Right ventricle myocardium superior (tissue), 1 donor: ENCODE data around the gene LSR. TPM values are rescaled to one million over a fixed set of nuclear protein-coding genes. Genes with fewer than 3 reads are reported as not detected.
"Not testable (repeated sequence)": the region's sequence is repeated elsewhere in the genome, so short reads cannot be mapped to it uniquely, and the experiment has no call there.

Experiments used
- ATAC-seq: fragments of 200-7000 bp; cut with Tn5 transposase; one replicate; pipeline ENCODE4 v1.9.1; 2020; ENCODE audit warnings: mild to moderate bottlenecking; ENCODE audit not compliant: poor library complexity
- DNase-seq: peaks from one replicate; pipeline ENCODE4 v3.0.0-alpha.2; 2020
- intact Hi-C: fragments of 100-400 bp; cut with DNase I; formaldehyde crosslinking; loops from one replicate; pipeline ENCODE4 v1.11.2; 2022
- total RNA-seq: library from RNA; stranded (reverse); fragmentation: NEBNext Ultra II Directional; extraction: Animal tissue kit (Norgen Biotek cat#: 25700); gene quantifications from one replicate; pipeline ENCODE4 v1.2.1, GENCODE V29; 2021
- donor health status: DM: no; HTN: yes; CAD: no; lungs with severe emphysema.

The LSR gene
- total RNA-seq, 1 donor from 2014 or later, result 4.5 TPM

GRCh38 chr19:35232912-35233311 is 15.9 kb upstream of the LSR start:
- DNase-seq, result no peak
- intact Hi-C loops, result no loop called here
- ATAC-seq, result no peak

- no peak for DNase-seq
- intact Hi-C loops, result no loop called here
- ATAC-seq, result no peak
Measured at GRCh38 chr19:35236638-35237400, 12.0 kb upstream of the LSR start.

GRCh38 chr19:35239597-35239996 is 9.2 kb upstream of the LSR start:
- DNase-seq, ATAC-seq, intact Hi-C loops: not testable (repeated sequence)

GRCh38 chr19:35240327-35240726 is 8.5 kb upstream of the LSR start:
- ATAC-seq, result no peak
- no peak for DNase-seq
- intact Hi-C loops, result no loop called here

GRCh38 chr19:35241417-35241816 is 7.4 kb upstream of the LSR start:
- no peak for ATAC-seq
- intact Hi-C loops, result no loop called here

GRCh38 chr19:35246466-35247092 is 2.2 kb upstream of the LSR start:
- DNase-seq (no peak), ATAC-seq (no peak)
- intact Hi-C loops, result no loop called here

More at GRCh38 chr19:35241417-35241816, 7.4 kb upstream of the LSR start:
- no peak for DNase-seq

GRCh38 chr19:35247526-35248309 is 1.1 kb upstream of the LSR start:
- peak; percentile 69 for ATAC-seq
- DNase-seq, result no peak
- intact Hi-C loops, result no loop called here

- intact Hi-C loops, result no loop called here
- no peak for ATAC-seq
- no peak for DNase-seq
Measured at GRCh38 chr19:35249146-35249847, 495 bp downstream of the LSR start.

- ATAC-seq, result no peak
- no peak for DNase-seq
- intact Hi-C loops, result no loop called here
Measured at GRCh38 chr19:35249848-35250711, 1.3 kb downstream of the LSR start.

- ATAC-seq (no peak), DNase-seq (no peak)
- intact Hi-C loops, result no loop called here
Measured at GRCh38 chr19:35251456-35251855, 2.7 kb downstream of the LSR start.

- DNase-seq (no peak), ATAC-seq (no peak)
- intact Hi-C loops, result no loop called here
Measured at GRCh38 chr19:35253316-35254286, 4.8 kb downstream of the LSR start.

GRCh38 chr19:35254341-35255297 is 5.8 kb downstream of the LSR start:
- intact Hi-C loops, result no loop called here
- ATAC-seq, result no peak
- no peak for DNase-seq

GRCh38 chr19:35256566-35256965 is 7.8 kb downstream of the LSR start:
- intact Hi-C loops, result no loop called here
- no peak for ATAC-seq
- no peak for DNase-seq

GRCh38 chr19:35257113-35257461 is 8.3 kb downstream of the LSR start:
- no peak for DNase-seq
- intact Hi-C loops, result no loop called here
- ATAC-seq, result no peak

GRCh38 chr19:35260694-35261304 is 12.0 kb downstream of the LSR start:
- no peak for DNase-seq
- intact Hi-C loops, result loop anchor here (5.0 kb wide), 1 partner anchor 118 kb away; the partner anchor contains the start of gene FXYD7
- no peak for ATAC-seq
